Keratinocyte (primary cell): Measurements from ENCODE around the gene GPR137. TPM values are rescaled to one million over a fixed set of nuclear protein-coding genes. Genes with fewer than 3 reads are reported as not detected.

Experiments
- DNase-seq: peaks from one replicate; pipeline ENCODE4 v3.0.0-alpha.2; 2011; ENCODE audit warnings: low read depth, missing footprints, low spot score
- FAIRE-seq: peaks from 2 replicates; lab custom pipeline; 2011; peaks lifted over from hg19 to GRCh38; lab: Jason Lieb, UNC
- H2AFZ ChIP-seq: 2 replicates; pipeline ENCODE4 v1.6.0; 2012; ENCODE audit warnings: low read length, control low read depth, inconsistent platforms; ENCODE audit not compliant: control insufficient read depth
- H3K27ac ChIP-seq: 2 replicates; pipeline ENCODE4 v1.5.1; 2011; ENCODE audit warnings: low read length; ENCODE audit not compliant: control insufficient read depth, insufficient read depth
- H3K27me3 ChIP-seq: 3 replicates; pipeline ENCODE4 v1.6.0; 2011; ENCODE audit warnings: low read length; ENCODE audit not compliant: control insufficient read depth, insufficient read depth; ENCODE audit errors: extremely low read depth
- H3K36me3 ChIP-seq, 2 experiments: 2 replicates in 1 of 2; 3 replicates in 1 of 2; pipeline ENCODE4 v1.5.1; 2011; ENCODE audit warnings: low read length in 2 of 2, mild to moderate bottlenecking in 1 of 2; ENCODE audit not compliant: control insufficient read depth in 2 of 2, insufficient read depth in 2 of 2; ENCODE audit errors: extremely low read depth in 1 of 2
- H3K4me1 ChIP-seq: 3 replicates; pipeline ENCODE4 v1.5.1; 2011; ENCODE audit warnings: low read length; ENCODE audit not compliant: control insufficient read depth, insufficient read depth; ENCODE audit errors: extremely low read depth
- H3K4me2 ChIP-seq: 3 replicates; pipeline ENCODE4 v1.6.0; 2011; ENCODE audit warnings: low read depth, low read length; ENCODE audit not compliant: control insufficient read depth, insufficient read depth; ENCODE audit errors: extremely low read depth
- H3K4me3 ChIP-seq, 3 experiments: fragments of 200-600 bp in 1 of 3; sonication (generic) in 1 of 3; 2 replicates in 2 of 3; 3 replicates in 1 of 3; pipeline ENCODE4 v1.5.1; 2011 to 2016; ENCODE audit warnings: low read length in 3 of 3, mild to moderate bottlenecking in 3 of 3, control low read depth in 2 of 3, inconsistent platforms in 1 of 3, low read depth in 1 of 3, mixed read lengths in 1 of 3, mixed run types in 1 of 3, moderate library complexity in 1 of 3; ENCODE audit not compliant: control insufficient read depth in 2 of 3, insufficient read depth in 2 of 3; ENCODE audit errors: extremely low read depth in 1 of 3
- H3K79me2 ChIP-seq: 2 replicates; pipeline ENCODE4 v1.6.0; 2012; ENCODE audit warnings: low read length; ENCODE audit not compliant: control insufficient read depth, insufficient read depth
- H3K9ac ChIP-seq: 3 replicates; pipeline ENCODE4 v1.6.0; 2011; ENCODE audit warnings: low read length; ENCODE audit not compliant: control insufficient read depth, insufficient read depth; ENCODE audit errors: extremely low read depth
- H3K9me1 ChIP-seq: 3 replicates; pipeline ENCODE4 v1.6.0; 2011; ENCODE audit warnings: low read length; ENCODE audit not compliant: control insufficient read depth, insufficient read depth; ENCODE audit errors: extremely low read depth
- H3K9me3 ChIP-seq: 2 replicates; pipeline ENCODE4 v1.5.1; 2012; ENCODE audit warnings: low read depth, low read length; ENCODE audit not compliant: control insufficient read depth
- H4K20me1 ChIP-seq: 3 replicates; pipeline ENCODE4 v1.6.0; 2011; ENCODE audit warnings: low read length; ENCODE audit not compliant: control insufficient read depth, insufficient read depth; ENCODE audit errors: extremely low read depth
- CTCF ChIP-seq, 3 experiments: IDR thresholded peaks in 1 of 3; conservative IDR thresholded peaks in 1 of 3; optimal IDR thresholded peaks in 1 of 3; 2 replicates in 2 of 3; 3 replicates in 1 of 3; pipeline versions ENCODE3 to v1.5.1; 2011; ENCODE audit warnings: low read length in 3 of 3, mild to moderate bottlenecking in 3 of 3, moderate library complexity in 2 of 3, control low read depth in 1 of 3, inconsistent platforms in 1 of 3; ENCODE audit not compliant: insufficient read depth in 2 of 3; ENCODE audit errors: extremely low read depth in 1 of 3
- EZH2 ChIP-seq: IDR thresholded peaks from one replicate; pipeline ENCODE4 v1.6.1; 2012; ENCODE audit warnings: inconsistent platforms, mild to moderate bottlenecking, low read length, moderate library complexity
- dilution Hi-C: fragments of 300-500 bp; cut with MboI; formaldehyde crosslinking; loops from one replicate; pipeline ENCODE4 v1.7.0; 2020; ENCODE audit warnings: low sequenced_read_pairs; ENCODE audit not compliant: extremely low pct_ligation_motif_present
- polyA plus RNA-seq, 5 experiments: library from polyadenylated mRNA; depleted of rRNA in 3 of 5; stranded (reverse) in 3 of 5; stranded (forward) in 1 of 5; unstranded in 1 of 5; fragments of >200 nt; gene quantifications; 1 replicate in 1 of 5; 2 replicates in 3 of 5; 3 replicates in 1 of 5; pipeline versions ENCODE4 v1.2.1 to v1.2.3, GENCODE V29; 2011 to 2012; ENCODE audit warnings: missing spikeins in 2 of 5, low read depth in 1 of 5, low replicate concordance in 1 of 5

The GPR137 gene
- polyA plus RNA-seq, 1 donor (not counting 4 experiments of a cell fraction or from before 2014, with no cell fraction given) = 6.6 TPM

DNA sequence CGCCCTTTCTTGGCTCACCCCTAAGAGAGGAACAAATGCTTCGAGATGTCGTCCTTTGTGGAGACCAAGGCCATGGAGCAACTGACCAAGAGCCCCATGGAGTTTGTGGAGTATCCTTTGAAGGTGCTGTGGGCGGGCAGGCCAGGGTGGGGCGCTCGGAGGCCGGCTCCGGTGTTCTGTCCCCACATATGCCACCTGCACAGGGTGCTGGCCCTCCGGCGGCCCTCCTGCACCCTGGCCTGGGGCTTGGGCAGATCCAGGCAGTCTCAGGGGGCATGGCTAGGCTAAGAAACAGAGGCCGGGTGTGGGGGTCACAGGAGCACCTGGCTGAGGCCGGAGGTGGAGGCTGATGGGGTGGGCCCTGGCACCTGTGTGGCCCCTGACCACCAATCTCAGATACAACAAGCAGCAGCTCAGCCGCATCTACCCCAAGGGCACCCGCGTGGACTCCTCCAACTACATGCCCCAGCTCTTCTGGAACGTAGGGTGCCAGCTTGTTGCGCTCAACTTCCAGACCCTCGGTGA is 24.0 kb upstream of the GPR137 start:
- dilution Hi-C loops = no loop called here
- Histone ChIP-seq H3K9ac (no peak overlapping the region), H3K9me3 (no peaks in the 10 kb centered on the region), H3K4me2 (no peak overlapping the region), H4K20me1 (no peaks in the 10 kb centered on the region), H3K4me3 (no peak overlapping the region), H3K9me1 (peaks cover 2% of the 10 kb centered on the region), H3K79me2 (peaks cover 12% of the 10 kb centered on the region), H3K4me1 (peaks cover 22% of the 10 kb centered on the region), H3K36me3 (peaks cover 50 to 74% of the 10 kb centered on the region in 2 experiments), H3K27ac (no peak overlapping the region), H3K27me3 (no peaks in the 10 kb centered on the region), H2AFZ (no peak overlapping the region)
- TF ChIP-seq CTCF (optimal IDR thresholded peaks at IDR 0.05 in 1 of 3, IDR thresholded peaks at IDR 0.05 in 1 of 3, conservative IDR thresholded peaks at IDR 0.05 in 1 of 3; ENCODE audit: extremely low read depth in 1 of 3, insufficient read depth in 2 of 3, low read length in 3 of 3) = no peak
- no peak for TF ChIP-seq EZH2
- FAIRE-seq (no peak), DNase-seq (no peak)

DNA sequence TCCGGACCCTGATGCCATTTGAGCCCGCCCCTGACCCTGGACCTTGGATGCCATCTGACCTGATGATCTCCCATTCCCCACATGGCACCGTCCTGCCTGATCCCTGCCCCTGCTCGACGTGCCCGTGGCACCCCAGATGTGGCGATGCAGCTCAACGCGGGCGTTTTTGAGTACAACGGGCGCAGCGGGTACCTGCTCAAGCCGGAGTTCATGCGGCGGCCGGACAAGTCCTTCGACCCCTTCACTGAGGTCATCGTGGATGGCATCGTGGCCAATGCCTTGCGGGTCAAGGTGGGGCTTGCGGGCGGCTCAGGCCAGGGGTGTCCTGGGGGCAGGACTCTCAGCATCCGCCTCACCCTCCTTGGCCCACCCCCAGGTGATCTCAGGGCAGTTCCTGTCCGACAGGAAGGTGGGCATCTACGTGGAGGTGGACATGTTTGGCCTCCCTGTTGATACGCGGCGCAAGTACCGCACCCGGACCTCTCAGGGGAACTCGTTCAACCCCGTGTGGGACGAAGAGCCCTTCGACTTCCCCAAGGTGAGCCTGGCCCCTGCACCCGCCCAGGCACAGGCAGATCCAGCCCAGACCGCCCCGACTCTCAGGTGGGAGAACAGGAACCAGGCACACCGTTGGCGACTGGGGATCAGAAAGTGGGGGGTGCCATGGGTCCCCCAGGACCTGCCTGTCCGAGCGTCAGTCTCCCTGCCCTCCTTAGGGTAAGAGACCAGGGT is 23.2 kb upstream of the GPR137 start:
- no peak overlapping the region for H3K4me3 ChIP-seq
- TF ChIP-seq EZH2 = no peak
- no peak overlapping the region for H3K27ac ChIP-seq
- no peaks in the 10 kb centered on the region for H3K27me3 ChIP-seq
- H3K9ac ChIP-seq = no peak overlapping the region
- FAIRE-seq (no peak), DNase-seq (no peak)
- H2AFZ ChIP-seq = no peak overlapping the region
- H4K20me1 ChIP-seq = no peaks in the 10 kb centered on the region
- H3K4me2 ChIP-seq = no peak overlapping the region
- H3K9me1 ChIP-seq = peaks cover 2% of the 10 kb centered on the region
- peaks cover 26% of the 10 kb centered on the region for H3K4me1 ChIP-seq
- H3K36me3 ChIP-seq = peaks cover 49 to 73% of the 10 kb centered on the region in 2 experiments
- H3K9me3 ChIP-seq = no peaks in the 10 kb centered on the region
- dilution Hi-C loops = no loop called here
- H3K79me2 ChIP-seq = peaks cover 10% of the 10 kb centered on the region
